Measurements from ENCODE around the gene PANX2. TPM values are rescaled to one million over a fixed set of nuclear protein-coding genes. Genes with fewer than 3 reads are reported as not detected.
"Not testable (repeated sequence)": the region's sequence is repeated elsewhere in the genome, so short reads cannot be mapped to it uniquely, and the experiment has no call there.

The PANX2 gene
- total RNA-seq, 1 experiment from 2014 or later = not detected

- H3K79me2 ChIP-seq (ENCODE audit: low read length) = no peaks in the 10 kb centered on the region
Observed at GRCh38 chr22:50162391-50162956, 8.1 kb upstream of the PANX2 start.

DNA sequence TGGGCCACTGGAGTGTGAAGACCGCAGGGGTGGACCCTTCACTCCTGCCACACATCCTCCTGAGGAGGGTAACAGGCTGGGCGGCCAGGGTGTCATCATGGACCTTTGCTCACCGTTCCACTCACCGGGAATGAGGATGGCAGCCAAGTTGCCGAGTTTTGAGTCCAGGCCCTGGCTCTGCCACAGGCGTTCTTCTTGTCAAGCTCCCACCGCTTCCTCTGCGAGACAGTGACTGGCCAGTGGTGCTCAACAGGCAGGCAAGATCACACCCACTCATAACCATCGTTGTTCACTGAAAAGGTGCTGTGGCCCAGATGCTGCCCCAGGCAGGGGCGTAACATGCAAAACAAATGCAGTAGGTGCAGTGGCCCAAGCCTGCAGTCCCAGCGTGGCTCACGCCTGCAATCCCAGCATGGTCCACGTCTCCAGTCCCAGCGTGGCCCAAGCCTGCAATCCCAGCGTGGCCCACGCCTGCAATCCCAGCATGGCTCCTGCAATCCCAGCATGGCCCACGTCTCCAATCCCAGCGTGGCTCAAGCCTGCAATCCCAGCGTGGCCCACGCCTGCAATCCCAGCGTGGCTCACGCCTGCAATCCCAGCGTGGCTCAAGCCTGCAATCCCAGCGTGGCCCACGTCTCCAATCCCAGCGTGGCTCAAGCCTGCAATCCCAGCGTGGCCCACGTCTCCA lies 5.0 kb upstream of the PANX2 start:
- Histone ChIP-seq H4K20me1 (ENCODE audit: insufficient read depth, low read depth, low read length) (no peaks in the 10 kb centered on the region), H2AFZ (ENCODE audit: low read length) (no peak overlapping the region), H3K79me2 (ENCODE audit: low read length) (no peaks in the 10 kb centered on the region), H3K4me3 (ENCODE audit: low read length) (no peak overlapping the region), H3K4me2 (ENCODE audit: low read depth, low read length, poor library complexity, severe bottlenecking) (no peak overlapping the region), H3K27me3 (ENCODE audit: low read length) (no peaks in the 10 kb centered on the region), H3K9me3 (ENCODE audit: low read length) (no peaks in the 10 kb centered on the region), H3K36me3 (ENCODE audit: insufficient read depth, low read length) (no peaks in the 10 kb centered on the region), H3K27ac (ENCODE audit: low read length) (no peak overlapping the region), H3K4me1 (ENCODE audit: low read length) (no peaks in the 10 kb centered on the region), H3K9me2 (replicated peaks; ENCODE audit: insufficient read depth, low read length) (no peaks in the 10 kb centered on the region), H3K9ac (ENCODE audit: low read length) (no peak overlapping the region)
- peak; percentile 29 for DNase-seq

More at GRCh38 chr22:50162391-50162956, 8.1 kb upstream of the PANX2 start:
- H3K9me3 ChIP-seq (ENCODE audit: low read length) = no peaks in the 10 kb centered on the region
- H3K27me3 ChIP-seq (ENCODE audit: low read length) = no peaks in the 10 kb centered on the region
- no peak overlapping the region for H3K27ac ChIP-seq (ENCODE audit: low read length)
- no peak for DNase-seq
- no peaks in the 10 kb centered on the region for H4K20me1 ChIP-seq (ENCODE audit: insufficient read depth, low read depth, low read length)
- peaks cover 16% of the 10 kb centered on the region for H3K4me1 ChIP-seq (ENCODE audit: low read length)
- no peak overlapping the region for H3K4me2 ChIP-seq (ENCODE audit: low read depth, low read length, poor library complexity, severe bottlenecking)
- no peak overlapping the region for H3K9ac ChIP-seq (ENCODE audit: low read length)
- no peak overlapping the region for H3K4me3 ChIP-seq (ENCODE audit: low read length)
- no peaks in the 10 kb centered on the region for H3K36me3 ChIP-seq (ENCODE audit: insufficient read depth, low read length)
- H3K9me2 ChIP-seq (replicated peaks; ENCODE audit: insufficient read depth, low read length) = no peaks in the 10 kb centered on the region
- no peak overlapping the region for H2AFZ ChIP-seq (ENCODE audit: low read length)

DNA sequence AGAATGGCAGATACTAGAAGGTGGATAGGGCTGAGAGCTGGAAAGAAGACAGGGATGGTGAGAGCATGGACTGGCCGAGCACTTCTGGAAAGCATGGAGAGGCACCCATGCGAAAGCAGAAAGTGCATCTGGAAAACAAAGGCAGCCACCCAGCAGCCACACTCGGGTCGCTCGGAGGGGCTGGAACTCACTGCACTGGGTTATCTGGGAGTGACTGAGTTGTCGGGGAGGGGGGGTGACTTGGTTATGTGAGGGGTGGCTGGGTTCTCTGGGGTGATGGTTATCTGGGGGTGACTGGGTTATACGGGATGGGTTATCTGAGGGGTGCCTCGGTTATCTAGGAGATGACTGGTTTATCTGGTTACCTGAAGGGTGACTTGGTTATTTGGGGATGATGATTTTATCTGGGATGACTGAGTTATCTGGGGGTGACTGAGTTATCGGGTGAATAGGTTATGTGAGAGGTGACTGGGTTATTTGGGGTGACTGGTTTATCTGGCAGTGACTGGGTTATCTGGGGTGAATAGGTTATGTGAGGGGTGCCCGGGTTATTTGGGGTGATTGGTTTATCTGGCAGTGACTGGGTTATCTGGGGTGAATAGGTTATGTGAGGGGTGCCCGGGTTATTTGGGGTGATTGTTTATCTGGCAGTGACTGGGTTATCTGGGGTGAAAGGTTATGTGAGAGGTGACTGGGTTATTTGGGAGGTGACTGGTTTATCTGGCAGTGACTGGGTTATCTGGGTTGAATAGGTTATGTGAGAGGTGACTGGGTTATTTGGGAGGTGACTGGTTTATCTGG lies 2.6 kb upstream of the PANX2 start:
- Histone ChIP-seq H3K9ac (ENCODE audit: low read length) (no peak overlapping the region), H3K4me3 (ENCODE audit: low read length) (no peak overlapping the region), H3K4me1 (ENCODE audit: low read length) (no peaks in the 10 kb centered on the region), H3K9me3 (ENCODE audit: low read length) (no peaks in the 10 kb centered on the region), H3K36me3 (ENCODE audit: insufficient read depth, low read length) (no peaks in the 10 kb centered on the region), H4K20me1 (ENCODE audit: insufficient read depth, low read depth, low read length) (no peaks in the 10 kb centered on the region), H3K9me2 (replicated peaks; ENCODE audit: insufficient read depth, low read length) (no peaks in the 10 kb centered on the region), H3K4me2 (ENCODE audit: low read depth, low read length, poor library complexity, severe bottlenecking) (no peak overlapping the region), H2AFZ (ENCODE audit: low read length) (no peak overlapping the region), H3K27me3 (ENCODE audit: low read length) (no peaks in the 10 kb centered on the region), H3K79me2 (ENCODE audit: low read length) (no peaks in the 10 kb centered on the region), H3K27ac (ENCODE audit: low read length) (no peak overlapping the region)
- DNase-seq = peak; percentile 33

DNA sequence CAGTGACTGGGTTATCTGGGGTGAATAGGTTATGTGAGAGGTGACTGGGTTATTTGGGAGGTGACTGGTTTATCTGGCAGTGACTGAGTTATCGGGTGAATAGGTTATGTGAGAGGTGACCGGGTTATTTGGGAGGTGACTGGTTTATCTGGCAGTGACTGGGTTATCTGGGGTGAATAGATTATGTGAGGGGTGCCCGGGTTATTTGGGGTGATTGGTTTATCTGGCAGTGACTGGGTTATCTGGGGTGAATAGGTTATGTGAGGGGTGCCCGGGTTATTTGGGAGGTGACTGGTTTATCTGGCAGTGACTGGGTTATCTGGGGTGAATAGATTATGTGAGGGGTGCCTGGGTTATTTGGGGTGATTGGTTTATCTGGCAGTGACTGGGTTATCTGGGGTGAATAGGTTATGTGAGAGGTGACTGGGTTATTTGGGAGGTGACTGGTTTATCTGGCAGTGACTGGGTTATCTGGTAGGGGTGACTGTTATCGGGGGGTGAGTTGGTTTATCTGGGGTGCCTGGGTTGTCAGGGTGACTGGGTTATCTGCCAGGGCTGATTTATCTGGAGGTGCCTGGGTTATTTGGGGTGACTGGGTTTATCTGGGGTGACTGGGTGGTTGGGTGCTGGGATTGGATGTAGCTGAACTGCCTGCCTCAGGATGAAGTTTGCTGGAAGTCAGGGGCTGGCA lies 1.9 kb upstream of the PANX2 start:
- not testable (repeated sequence) for H3K27ac ChIP-seq (ENCODE audit: low read length); H3K27me3 ChIP-seq (ENCODE audit: low read length); H3K36me3 ChIP-seq (ENCODE audit: insufficient read depth, low read length); H3K4me1 ChIP-seq (ENCODE audit: low read length); H3K9me2 ChIP-seq (replicated peaks; ENCODE audit: insufficient read depth, low read length); DNase-seq; H3K79me2 ChIP-seq (ENCODE audit: low read length); H3K4me2 ChIP-seq (ENCODE audit: low read depth, low read length, poor library complexity, severe bottlenecking); H4K20me1 ChIP-seq (ENCODE audit: insufficient read depth, low read depth, low read length); H2AFZ ChIP-seq (ENCODE audit: low read length); H3K9me3 ChIP-seq (ENCODE audit: low read length); H3K4me3 ChIP-seq (ENCODE audit: low read length); H3K9ac ChIP-seq (ENCODE audit: low read length)

DNA sequence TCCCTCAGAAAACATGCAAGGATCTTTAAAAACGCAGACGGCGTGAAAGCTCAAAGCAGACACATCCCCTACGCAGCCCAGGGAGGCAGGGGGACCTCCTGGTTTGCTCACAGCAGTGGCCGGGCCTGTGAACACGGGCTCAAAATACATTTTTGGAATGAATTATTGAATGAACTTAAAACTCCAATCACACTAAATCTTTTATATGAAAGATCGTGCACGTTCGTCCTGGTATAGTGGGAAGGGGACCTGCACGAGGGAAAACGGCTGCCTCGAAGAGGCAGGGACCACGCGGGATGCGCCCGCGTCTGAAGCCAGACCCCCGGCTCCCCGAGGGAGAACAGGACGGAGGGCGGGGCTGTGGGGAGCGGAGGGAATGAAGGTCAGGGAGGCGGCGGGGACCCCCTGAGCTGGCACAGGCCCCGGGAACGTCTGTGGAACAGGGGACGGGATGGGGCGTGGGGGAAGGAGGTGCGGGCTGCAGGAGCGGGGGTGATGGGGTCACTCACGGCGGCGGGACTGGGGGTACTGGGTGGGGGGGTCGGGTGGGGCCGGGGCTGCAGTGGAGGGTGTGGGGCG lies 1.3 kb upstream of the PANX2 start:
- Histone ChIP-seq H3K9me2 (replicated peaks; ENCODE audit: insufficient read depth, low read length) (no peaks in the 10 kb centered on the region), H3K9me3 (ENCODE audit: low read length) (no peaks in the 10 kb centered on the region), H3K4me1 (ENCODE audit: low read length) (peaks cover 8% of the 10 kb centered on the region), H3K4me3 (ENCODE audit: low read length) (no peak overlapping the region), H3K4me2 (ENCODE audit: low read depth, low read length, poor library complexity, severe bottlenecking) (no peak overlapping the region), H3K27ac (ENCODE audit: low read length) (no peak overlapping the region), H3K27me3 (ENCODE audit: low read length) (no peaks in the 10 kb centered on the region), H3K79me2 (ENCODE audit: low read length) (no peaks in the 10 kb centered on the region), H3K9ac (ENCODE audit: low read length) (no peak overlapping the region), H3K36me3 (ENCODE audit: insufficient read depth, low read length) (no peaks in the 10 kb centered on the region), H2AFZ (ENCODE audit: low read length) (no peak overlapping the region), H4K20me1 (ENCODE audit: insufficient read depth, low read depth, low read length) (no peaks in the 10 kb centered on the region)
- DNase-seq = peak; percentile 25

DNA sequence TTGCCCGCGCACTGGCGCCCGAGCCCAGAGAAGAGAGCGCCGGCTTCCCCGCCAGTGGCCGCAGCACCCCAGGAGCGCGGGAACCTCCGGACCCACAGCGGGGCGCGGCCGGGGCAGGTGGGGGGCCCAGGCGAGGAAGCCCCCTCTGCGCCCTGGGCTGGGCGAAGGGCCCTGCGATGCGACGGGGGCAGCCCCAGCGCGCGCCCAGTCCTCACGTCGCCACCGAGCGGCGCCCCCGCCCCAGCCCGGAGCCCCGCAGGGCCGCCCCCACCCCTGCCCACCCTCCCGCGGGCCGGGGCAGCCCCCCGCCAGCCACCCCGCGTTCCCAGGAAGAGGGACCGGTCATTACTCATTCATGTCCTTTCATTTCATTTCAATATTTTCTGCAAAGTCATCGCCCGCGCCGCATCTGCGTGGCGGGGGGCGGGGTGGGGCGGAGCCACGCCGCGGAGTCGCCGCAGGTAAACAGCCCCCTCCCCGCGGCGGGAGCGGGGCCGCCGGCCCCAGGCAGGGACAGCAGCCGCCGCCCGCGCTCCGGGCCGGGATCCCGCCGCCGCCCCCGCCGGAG lies 673 bp upstream of the PANX2 start:
- peak; percentile 23 for DNase-seq
- no peak overlapping the region for H3K27ac ChIP-seq (ENCODE audit: low read length)
- H3K9me3 ChIP-seq (ENCODE audit: low read length) = no peaks in the 10 kb centered on the region
- no peak overlapping the region for H3K9ac ChIP-seq (ENCODE audit: low read length)
- no peaks in the 10 kb centered on the region for H3K36me3 ChIP-seq (ENCODE audit: insufficient read depth, low read length)
- H2AFZ ChIP-seq (ENCODE audit: low read length) = no peak overlapping the region
- no peaks in the 10 kb centered on the region for H3K79me2 ChIP-seq (ENCODE audit: low read length)
- no peaks in the 10 kb centered on the region for H3K27me3 ChIP-seq (ENCODE audit: low read length)
- no peak overlapping the region for H3K4me3 ChIP-seq (ENCODE audit: low read length)
- H3K4me1 ChIP-seq (ENCODE audit: low read length) = peaks cover 8% of the 10 kb centered on the region
- no peak overlapping the region for H3K4me2 ChIP-seq (ENCODE audit: low read depth, low read length, poor library complexity, severe bottlenecking)
- no peaks in the 10 kb centered on the region for H4K20me1 ChIP-seq (ENCODE audit: insufficient read depth, low read depth, low read length)
- no peaks in the 10 kb centered on the region for H3K9me2 ChIP-seq (replicated peaks; ENCODE audit: insufficient read depth, low read length)

DNA sequence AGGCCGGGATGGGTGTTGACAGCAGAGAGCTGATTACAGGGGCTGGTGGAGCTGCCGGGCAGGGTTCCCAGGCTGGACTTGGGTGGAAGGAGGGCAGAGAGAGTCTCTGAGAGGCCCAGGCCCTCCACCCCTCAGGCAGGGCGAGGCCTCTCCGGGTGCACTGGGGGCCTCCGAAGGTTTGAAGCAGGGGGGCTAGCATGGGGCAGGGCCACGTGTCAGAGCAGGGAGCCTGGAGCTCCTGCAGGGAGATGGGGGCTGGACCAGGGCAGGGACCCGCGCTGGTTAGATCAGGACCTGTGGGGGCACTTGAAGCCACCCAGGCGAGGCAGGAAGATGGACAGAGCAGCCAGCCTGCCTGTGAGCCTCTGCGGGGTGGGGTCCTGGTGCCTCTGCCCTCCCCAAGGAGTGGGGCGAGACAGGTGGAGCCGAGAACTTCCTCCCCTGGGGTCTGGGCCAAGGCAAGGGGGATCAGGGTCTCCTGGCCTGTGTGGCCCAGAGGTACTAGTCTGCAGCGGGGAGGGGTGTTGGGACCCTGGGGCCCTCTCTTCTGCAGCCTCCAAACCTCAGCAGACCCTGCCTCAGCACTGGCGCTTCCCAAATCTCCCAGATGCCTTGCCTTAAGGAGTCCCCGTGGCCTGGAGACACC lies 911 bp downstream of the PANX2 start:
- no peak overlapping the region for H3K27ac ChIP-seq (ENCODE audit: low read length)
- H3K9ac ChIP-seq (ENCODE audit: low read length) = no peak overlapping the region
- no peaks in the 10 kb centered on the region for H3K79me2 ChIP-seq (ENCODE audit: low read length)
- no peak overlapping the region for H3K4me2 ChIP-seq (ENCODE audit: low read depth, low read length, poor library complexity, severe bottlenecking)
- no peaks in the 10 kb centered on the region for H4K20me1 ChIP-seq (ENCODE audit: insufficient read depth, low read depth, low read length)
- no peak for DNase-seq
- no peaks in the 10 kb centered on the region for H3K27me3 ChIP-seq (ENCODE audit: low read length)
- no peak overlapping the region for H2AFZ ChIP-seq (ENCODE audit: low read length)
- no peak overlapping the region for H3K4me3 ChIP-seq (ENCODE audit: low read length)
- H3K9me2 ChIP-seq (replicated peaks; ENCODE audit: insufficient read depth, low read length) = no peaks in the 10 kb centered on the region
- no peaks in the 10 kb centered on the region for H3K9me3 ChIP-seq (ENCODE audit: low read length)
- peaks cover 8% of the 10 kb centered on the region for H3K4me1 ChIP-seq (ENCODE audit: low read length)
- H3K36me3 ChIP-seq (ENCODE audit: insufficient read depth, low read length) = no peaks in the 10 kb centered on the region

All from Karpas-422 (cell line).